Panc1 (cell line): Measurements from ENCODE around the gene NEURL1B. TPM values are rescaled to one million over a fixed set of nuclear protein-coding genes. Genes with fewer than 3 reads are reported as not detected.

Experiments used
- ATAC-seq: fragments of 200-7000 bp; cut with Tn5 transposase; 2 replicates; pipeline ENCODE4 v1.9.1; 2020; ENCODE audit warnings: mild to moderate bottlenecking, moderate library complexity
- BruUV-seq: library from RNA; stranded (reverse); fragments of 400-500 nt; replicated peaks from 2 replicates; lab custom pipeline; 2021; lab: Mats Ljungman, UMichigan
- CTCF ChIA-PET: fragments of 300-600 bp; sonication (Branson Sonifier 250); formaldehyde crosslinking; loops from one replicate; lab custom pipeline; 2022; ENCODE audit warnings: antibody characterized with exemption; lab: Charles Lee
- POLR2A ChIA-PET: fragments of 300-600 bp; sonication (Branson Sonifier 250); formaldehyde crosslinking; loops from one replicate; lab custom pipeline; 2022; ENCODE audit warnings: antibody characterized with exemption; lab: Charles Lee
- DNase-seq: peaks from one replicate; pipeline ENCODE4 v3.0.0-alpha.2; 2010; ENCODE audit warnings: low read depth, low spot score
- H3K27ac ChIP-seq: 2 replicates; pipeline ENCODE4 v1.5.1; 2011; ENCODE audit warnings: mild to moderate bottlenecking, low read length, inconsistent platforms
- H3K27me3 ChIP-seq: fragments of 200-500 bp; sonication (Bioruptor generic); 2 replicates; pipeline ENCODE4 v1.6.0; 2014; ENCODE audit warnings: low read length, inconsistent platforms; ENCODE audit not compliant: control insufficient read depth, insufficient read depth
- H3K36me3 ChIP-seq: fragments of 200-500 bp; sonication (Bioruptor generic); 2 replicates; pipeline ENCODE4 v1.5.1; 2014; ENCODE audit warnings: inconsistent platforms, mild to moderate bottlenecking, low read length, moderate library complexity; ENCODE audit not compliant: control insufficient read depth, insufficient read depth
- H3K4me1 ChIP-seq: 2 replicates; pipeline ENCODE4 v1.5.1; 2011; ENCODE audit warnings: inconsistent platforms, mild to moderate bottlenecking, low read length, moderate library complexity; ENCODE audit not compliant: control insufficient read depth, insufficient read depth
- H3K4me3 ChIP-seq, 2 experiments: 2 replicates each; pipeline ENCODE4 v1.5.1; 2011 to 2012; ENCODE audit warnings: low read depth in 2 of 2, low read length in 2 of 2, mild to moderate bottlenecking in 2 of 2, inconsistent platforms in 1 of 2, moderate library complexity in 1 of 2
- H3K9me3 ChIP-seq: fragments of 200-500 bp; sonication (Bioruptor generic); 2 replicates; pipeline ENCODE4 v1.5.1; 2014; ENCODE audit warnings: low read depth, mild to moderate bottlenecking, inconsistent platforms, low read length, moderate library complexity; ENCODE audit not compliant: control insufficient read depth, insufficient read depth
- CTCF ChIP-seq: fragments of 450-650 bp; IDR thresholded peaks from 2 replicates; pipeline ENCODE4 v1.5.1; 2017; ENCODE audit warnings: mild to moderate bottlenecking
- POLR2AphosphoS5 ChIP-seq: IDR thresholded peaks from 2 replicates; pipeline ENCODE4 v1.6.1; 2012; ENCODE audit warnings: mild to moderate bottlenecking, low read depth, low read length, moderate library complexity
- REST ChIP-seq, 2 experiments: IDR thresholded peaks; 2 replicates each; pipeline ENCODE4 v1.6.1; 2011 to 2012; ENCODE audit warnings: low read depth in 2 of 2, control low read depth in 1 of 2, low read length in 1 of 2, mild to moderate bottlenecking in 1 of 2, moderate library complexity in 1 of 2; ENCODE audit not compliant: insufficient read depth in 1 of 2
- SIN3A ChIP-seq: IDR thresholded peaks from 2 replicates; pipeline ENCODE4 v1.6.1; 2012; ENCODE audit warnings: low read depth, mild to moderate bottlenecking, low read length, moderate library complexity, borderline replicate concordance; ENCODE audit not compliant: insufficient read depth
- TCF7L2 ChIP-seq: IDR thresholded peaks from 2 replicates; pipeline ENCODE4 v1.6.1; 2011; ENCODE audit warnings: mild to moderate bottlenecking, low read depth, low read length, inconsistent platforms
- in situ Hi-C: cut with HindIII; loops from 2 replicates; pipeline ENCODE4 v1.10.0; 2016; ENCODE audit warnings: low sequenced_read_pairs, low pct_unique_long_range_greater_than_20kb
- intact Hi-C: fragments of 100-400 bp; cut with micrococcal nuclease; formaldehyde crosslinking; loops from one replicate; pipeline ENCODE4 v1.10.0; 2022; ENCODE audit not compliant: unreplicated experiment
- total RNA-seq: library from RNA; stranded (reverse); gene quantifications from one replicate; pipeline ENCODE4 v1.2.1, GENCODE V29; 2021; ENCODE audit not compliant: unreplicated experiment

The NEURL1B gene
- total RNA-seq, 1 experiment from 2014 or later, result 5.3 TPM

- no peaks in the 10 kb centered on the region for H3K27me3 ChIP-seq
- no peak overlapping the region for H3K4me3 ChIP-seq
- ChIA-PET POLR2A (interaction anchor here (0.6 kb wide), 1 partner anchor 1260 kb away, joined by 3 read pairs; no protein-coding TSS in a partner anchor), CTCF (no interaction called here)
- H3K27ac ChIP-seq, result no peak overlapping the region
- H3K4me1 ChIP-seq, result peaks cover 7% of the 10 kb centered on the region
- no peaks in the 10 kb centered on the region for H3K36me3 ChIP-seq
- in situ Hi-C loops (no loop called here), intact Hi-C loops (no loop called here)
- ATAC-seq, result no peak
- no peaks in the 10 kb centered on the region for H3K9me3 ChIP-seq
- no peak for DNase-seq
- no TSS peak for BruUV-seq
- TF ChIP-seq TCF7L2, result no peak
- TF ChIP-seq CTCF, result no peak
- no peak for TF ChIP-seq SIN3A
- TF ChIP-seq REST (IDR thresholded peaks at IDR 0.05; ENCODE audit: insufficient read depth in 1 of 2, low read depth in 2 of 2, low read length in 1 of 2), result no peak
- no peak for TF ChIP-seq POLR2AphosphoS5
These were observed 59.6 kb downstream of the NEURL1B start for GRCh38 chr5:172700365-172701290.

GRCh38 chr5:172701291-172701656 is 60.2 kb downstream of the NEURL1B start:
- Histone ChIP-seq H3K36me3 (no peaks in the 10 kb centered on the region), H3K27me3 (no peaks in the 10 kb centered on the region), H3K4me3 (no peak overlapping the region), H3K4me1 (peaks cover 7% of the 10 kb centered on the region), H3K27ac (no peak overlapping the region), H3K9me3 (no peaks in the 10 kb centered on the region)
- BruUV-seq, result no TSS peak
- DNase-seq (no peak), ATAC-seq (no peak)
- TF ChIP-seq TCF7L2 (no peak), POLR2AphosphoS5 (no peak), SIN3A (no peak), REST (IDR thresholded peaks at IDR 0.05; ENCODE audit: insufficient read depth in 1 of 2, low read depth in 2 of 2, low read length in 1 of 2) (no peak), CTCF (no peak)
- in situ Hi-C loops (no loop called here), intact Hi-C loops (no loop called here)
- POLR2A ChIA-PET, result interaction anchor here (0.8 kb wide), 1 partner anchor 228 kb away, joined by 5 read pairs; no protein-coding TSS in a partner anchor
- CTCF ChIA-PET, result interaction anchor here (0.6 kb wide), 1 partner anchor 246 kb away, joined by 3 read pairs; no protein-coding TSS in a partner anchor
